HG03159 (cell line): ENCODE data around the gene ATP8B1.
"Not testable (repeated sequence)": the region's sequence is repeated elsewhere in the genome, so short reads cannot be mapped to it uniquely, and the experiment has no call there.

Source experiments
- ATAC-seq: cut with Tn5 transposase; IDR thresholded peaks from one replicate; pipeline ENCODE4 v1.9.1; 2021; ENCODE audit warnings: mild to moderate bottlenecking, moderate library complexity; ENCODE audit not compliant: unreplicated experiment

Gene ATP8B1

GRCh38 chr18:57674891-57675290 lies 128.2 kb downstream of the ATP8B1 start:
- ATAC-seq, result no peak

GRCh38 chr18:57670046-57670445 lies 133.1 kb downstream of the ATP8B1 start:
- no peak for ATAC-seq

- ATAC-seq, result no peak
Measured at GRCh38 chr18:57668021-57668420, 135.1 kb downstream of the ATP8B1 start.

- ATAC-seq, result no peak
Measured at GRCh38 chr18:57666818-57667497, 136.2 kb downstream of the ATP8B1 start.

- ATAC-seq, result no peak
Measured at GRCh38 chr18:57664568-57665165, 138.4 kb downstream of the ATP8B1 start.

- no peak for ATAC-seq
Measured at GRCh38 chr18:57660961-57661360, 142.2 kb downstream of the ATP8B1 start.

GRCh38 chr18:57659460-57660102 lies 143.5 kb downstream of the ATP8B1 start:
- no peak for ATAC-seq

GRCh38 chr18:57657542-57657941 lies 145.6 kb downstream of the ATP8B1 start:
- no peak for ATAC-seq

GRCh38 chr18:57655740-57656139 lies 147.4 kb downstream of the ATP8B1 start:
- ATAC-seq, result no peak

GRCh38 chr18:57651914-57652313 lies 151.2 kb downstream of the ATP8B1 start:
- no peak for ATAC-seq

GRCh38 chr18:57649556-57650500 lies 153.3 kb downstream of the ATP8B1 start:
- peak; percentile 99 for ATAC-seq

- no peak for ATAC-seq
Measured at GRCh38 chr18:57648414-57648813, 154.7 kb downstream of the ATP8B1 start.

- ATAC-seq, result no peak
Measured at GRCh38 chr18:57644540-57644939, 158.6 kb downstream of the ATP8B1 start.

- not testable (repeated sequence) for ATAC-seq
Measured at GRCh38 chr18:57643726-57644125, 159.4 kb downstream of the ATP8B1 start.

GRCh38 chr18:57642462-57642861 lies 160.7 kb downstream of the ATP8B1 start:
- not testable (repeated sequence) for ATAC-seq

GRCh38 chr18:57640749-57641148 lies 162.4 kb downstream of the ATP8B1 start:
- ATAC-seq, result no peak

GRCh38 chr18:57640236-57640635 lies 162.9 kb downstream of the ATP8B1 start:
- no peak for ATAC-seq

- ATAC-seq, result no peak
Measured at GRCh38 chr18:57635003-57635822, 167.9 kb downstream of the ATP8B1 start.

- peak; percentile 1 for ATAC-seq
Measured at GRCh38 chr18:57631697-57632096, 171.4 kb downstream of the ATP8B1 start.
